Measurements from ENCODE around the gene RAB3IP.
"Not testable (repeated sequence)": the region's sequence is repeated elsewhere in the genome, so short reads cannot be mapped to it uniquely, and the experiment has no call there.

Gene RAB3IP

DNA sequence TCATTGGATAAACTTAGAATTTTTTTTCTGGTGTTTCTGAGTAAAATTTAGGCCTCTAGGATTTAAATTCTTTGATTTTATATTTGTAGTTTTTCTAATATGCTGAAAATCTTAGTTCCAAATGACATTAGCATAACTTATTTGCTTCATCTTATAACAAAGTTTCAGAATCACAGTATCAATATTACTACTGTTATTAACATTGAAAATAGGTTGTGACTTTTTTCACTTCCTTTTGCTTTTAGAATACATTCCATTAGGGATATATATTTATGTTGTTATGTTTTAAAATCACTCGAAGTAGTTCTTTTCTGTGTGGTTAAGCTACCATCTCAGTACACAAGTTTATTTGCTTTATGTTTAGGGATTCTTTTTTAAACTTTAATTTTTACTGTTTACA, 12.8 kb downstream of the RAB3IP start:
- TF ChIP-seq, protein P1, sequence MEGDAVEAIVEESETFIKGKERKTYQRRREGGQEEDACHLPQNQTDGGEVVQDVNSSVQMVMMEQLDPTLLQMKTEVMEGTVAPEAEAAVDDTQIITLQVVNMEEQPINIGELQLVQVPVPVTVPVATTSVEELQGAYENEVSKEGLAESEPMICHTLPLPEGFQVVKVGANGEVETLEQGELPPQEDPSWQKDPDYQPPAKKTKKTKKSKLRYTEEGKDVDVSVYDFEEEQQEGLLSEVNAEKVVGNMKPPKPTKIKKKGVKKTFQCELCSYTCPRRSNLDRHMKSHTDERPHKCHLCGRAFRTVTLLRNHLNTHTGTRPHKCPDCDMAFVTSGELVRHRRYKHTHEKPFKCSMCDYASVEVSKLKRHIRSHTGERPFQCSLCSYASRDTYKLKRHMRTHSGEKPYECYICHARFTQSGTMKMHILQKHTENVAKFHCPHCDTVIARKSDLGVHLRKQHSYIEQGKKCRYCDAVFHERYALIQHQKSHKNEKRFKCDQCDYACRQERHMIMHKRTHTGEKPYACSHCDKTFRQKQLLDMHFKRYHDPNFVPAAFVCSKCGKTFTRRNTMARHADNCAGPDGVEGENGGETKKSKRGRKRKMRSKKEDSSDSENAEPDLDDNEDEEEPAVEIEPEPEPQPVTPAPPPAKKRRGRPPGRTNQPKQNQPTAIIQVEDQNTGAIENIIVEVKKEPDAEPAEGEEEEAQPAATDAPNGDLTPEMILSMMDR (IDR thresholded peaks at IDR 0.05; ENCODE audit: extremely low read depth, insufficient read depth, missing control alignments), result no peak
- in situ Hi-C loops (cut with MboI; ENCODE audit: low pct_unique_long_range_greater_than_20kb, low sequenced_read_pairs, unreplicated experiment), result no loop called here
- DNase-seq (ENCODE audit: low spot score), result no peak

DNA sequence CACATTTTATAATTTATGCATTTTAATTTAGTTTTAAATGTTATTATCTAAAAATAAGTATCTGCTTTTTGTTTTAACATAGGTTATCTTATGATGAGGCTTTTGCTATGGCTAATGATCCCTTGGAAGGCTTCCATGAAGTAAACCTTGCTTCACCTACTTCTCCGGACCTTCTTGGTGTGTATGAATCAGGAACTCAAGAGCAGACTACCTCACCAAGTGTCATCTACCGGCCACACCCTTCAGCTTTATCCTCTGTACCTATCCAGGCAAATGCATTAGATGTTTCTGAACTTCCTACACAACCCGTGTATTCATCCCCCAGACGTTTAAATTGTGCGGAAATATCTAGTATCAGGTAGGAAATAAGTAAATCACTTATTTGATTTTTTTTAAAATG, 16.6 kb downstream of the RAB3IP start:
- DNase-seq (ENCODE audit: low spot score), result no peak
- in situ Hi-C loops (cut with MboI; ENCODE audit: low pct_unique_long_range_greater_than_20kb, low sequenced_read_pairs, unreplicated experiment), result no loop called here
- TF ChIP-seq, protein P1 (IDR thresholded peaks at IDR 0.05; ENCODE audit: extremely low read depth, insufficient read depth, missing control alignments), result no peak

- in situ Hi-C loops (cut with MboI; ENCODE audit: low pct_unique_long_range_greater_than_20kb, low sequenced_read_pairs, unreplicated experiment), result no loop called here
- TF ChIP-seq, protein P1 (IDR thresholded peaks at IDR 0.05; ENCODE audit: extremely low read depth, insufficient read depth, missing control alignments), result no peak
- no peak for DNase-seq (ENCODE audit: low spot score)
Measured at GRCh38 chr12:69756088-69756755, 17.6 kb downstream of the RAB3IP start.

DNA sequence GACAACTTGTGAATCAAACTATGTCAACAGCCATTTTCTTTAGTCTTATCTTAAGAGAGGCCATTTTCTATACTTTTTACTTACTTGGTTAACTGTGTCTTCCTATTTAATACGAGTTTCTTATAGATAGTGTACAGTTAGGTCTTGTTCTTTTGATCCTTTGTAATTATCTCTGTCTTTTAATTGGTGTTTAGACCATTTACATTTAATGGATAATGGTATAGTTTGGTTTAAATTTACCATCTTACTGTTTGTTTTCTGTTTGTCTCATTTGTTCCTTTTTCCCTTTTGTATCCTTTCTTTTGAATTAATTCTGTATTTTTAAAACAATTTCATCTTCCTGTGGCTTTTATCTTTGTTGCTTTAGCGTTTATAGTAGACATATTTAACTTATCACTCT, 19.4 kb downstream of the RAB3IP start:
- TF ChIP-seq, protein P1 (IDR thresholded peaks at IDR 0.05; ENCODE audit: extremely low read depth, insufficient read depth, missing control alignments), result no peak
- in situ Hi-C loops (cut with MboI; ENCODE audit: low pct_unique_long_range_greater_than_20kb, low sequenced_read_pairs, unreplicated experiment), result no loop called here
- DNase-seq (ENCODE audit: low spot score), result no peak

DNA sequence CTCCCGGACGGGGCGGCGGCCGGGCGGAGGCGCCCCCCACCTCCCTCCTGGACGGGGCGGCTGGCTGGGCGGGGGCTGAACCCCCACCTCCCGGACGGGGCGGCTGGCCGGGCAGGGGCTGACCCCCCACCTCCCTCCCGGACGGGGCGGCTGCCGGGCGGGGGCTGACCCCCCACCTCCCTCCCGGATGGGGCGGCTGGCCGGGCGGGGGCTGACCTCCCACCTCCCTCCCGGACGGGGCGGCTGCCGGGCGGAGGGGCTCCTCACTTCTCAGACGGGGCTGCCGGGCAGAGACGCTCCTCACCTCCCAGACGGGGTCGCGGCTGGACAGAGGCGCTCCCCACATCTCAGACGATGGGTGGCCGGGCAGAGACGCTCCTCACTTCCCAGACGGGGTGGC, 20.9 kb downstream of the RAB3IP start:
- DNase-seq (ENCODE audit: low spot score); in situ Hi-C loops (cut with MboI; ENCODE audit: low pct_unique_long_range_greater_than_20kb, low sequenced_read_pairs, unreplicated experiment): not testable (repeated sequence)

GRCh38 chr12:69765515-69765914, 26.9 kb downstream of the RAB3IP start:
- DNase-seq (ENCODE audit: low spot score), result no peak
- TF ChIP-seq, protein P1 (IDR thresholded peaks at IDR 0.05; ENCODE audit: extremely low read depth, insufficient read depth, missing control alignments), result no peak
- in situ Hi-C loops (cut with MboI; ENCODE audit: low pct_unique_long_range_greater_than_20kb, low sequenced_read_pairs, unreplicated experiment), result no loop called here

GRCh38 chr12:69766260-69766659, 27.6 kb downstream of the RAB3IP start:
- TF ChIP-seq, protein P1 (IDR thresholded peaks at IDR 0.05; ENCODE audit: extremely low read depth, insufficient read depth, missing control alignments), result no peak
- in situ Hi-C loops (cut with MboI; ENCODE audit: low pct_unique_long_range_greater_than_20kb, low sequenced_read_pairs, unreplicated experiment), result no loop called here
- DNase-seq (ENCODE audit: low spot score), result no peak

Data from GM13977 (cell line).